Body of pancreas (tissue), 4 donors: ENCODE data around the gene RAB25.

ENCODE experiments used
- POLR2A ChIP-seq, 3 donors: fragments of 450-650 bp; IDR thresholded peaks; one replicate each; pipeline ENCODE4 v1.6.1; 2016; ENCODE audit warnings: antibody characterized with exemption in 3 of 3, mild to moderate bottlenecking in 2 of 3
- TF ChIP-seq, protein P1 (sequence below), 7 experiments: fragments of 450-650 bp in 4 of 7; fragments of 200-600 bp in 3 of 7; sonication (generic) in 3 of 7; IDR thresholded peaks; one replicate each; pipeline ENCODE4 v1.5.1; 2016 to 2019; ENCODE audit warnings: antibody characterized with exemption in 7 of 7

- no peak for TF ChIP-seq POLR2A (IDR thresholded peaks at IDR 0.05)
- TF ChIP-seq, protein P1, sequence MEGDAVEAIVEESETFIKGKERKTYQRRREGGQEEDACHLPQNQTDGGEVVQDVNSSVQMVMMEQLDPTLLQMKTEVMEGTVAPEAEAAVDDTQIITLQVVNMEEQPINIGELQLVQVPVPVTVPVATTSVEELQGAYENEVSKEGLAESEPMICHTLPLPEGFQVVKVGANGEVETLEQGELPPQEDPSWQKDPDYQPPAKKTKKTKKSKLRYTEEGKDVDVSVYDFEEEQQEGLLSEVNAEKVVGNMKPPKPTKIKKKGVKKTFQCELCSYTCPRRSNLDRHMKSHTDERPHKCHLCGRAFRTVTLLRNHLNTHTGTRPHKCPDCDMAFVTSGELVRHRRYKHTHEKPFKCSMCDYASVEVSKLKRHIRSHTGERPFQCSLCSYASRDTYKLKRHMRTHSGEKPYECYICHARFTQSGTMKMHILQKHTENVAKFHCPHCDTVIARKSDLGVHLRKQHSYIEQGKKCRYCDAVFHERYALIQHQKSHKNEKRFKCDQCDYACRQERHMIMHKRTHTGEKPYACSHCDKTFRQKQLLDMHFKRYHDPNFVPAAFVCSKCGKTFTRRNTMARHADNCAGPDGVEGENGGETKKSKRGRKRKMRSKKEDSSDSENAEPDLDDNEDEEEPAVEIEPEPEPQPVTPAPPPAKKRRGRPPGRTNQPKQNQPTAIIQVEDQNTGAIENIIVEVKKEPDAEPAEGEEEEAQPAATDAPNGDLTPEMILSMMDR (IDR thresholded peaks at IDR 0.05) = no peak
These were observed 47.8 kb downstream of the RAB25 start for GRCh38 chr1:156108664-156109241.
